ENCODE measurements around the gene ASCL5.

Gene ASCL5

DNA sequence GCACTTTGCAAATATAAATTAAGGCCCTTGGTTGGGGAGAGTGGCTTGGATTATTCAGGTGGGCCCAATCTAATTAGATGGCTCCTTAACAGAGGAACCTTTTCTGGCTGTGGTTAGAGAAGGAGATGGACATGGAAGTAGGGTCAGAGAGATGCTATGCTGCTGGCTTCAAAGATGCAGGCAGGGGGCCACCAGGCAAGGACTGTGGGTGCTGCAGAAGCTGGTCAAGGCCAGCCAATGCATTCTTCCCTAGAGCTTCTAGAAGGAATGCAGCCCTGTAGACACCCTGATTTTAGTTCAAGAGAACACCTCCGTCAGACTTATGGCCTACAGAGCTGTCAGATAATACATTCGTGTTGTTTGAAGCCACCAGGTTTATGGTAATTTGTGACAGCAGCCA lies 31.0 kb upstream of the ASCL5 start:
- no peak overlapping the region for H3K4me3 ChIP-seq (ENCODE audit: low read depth, low read length)
- TF ChIP-seq, protein P1, sequence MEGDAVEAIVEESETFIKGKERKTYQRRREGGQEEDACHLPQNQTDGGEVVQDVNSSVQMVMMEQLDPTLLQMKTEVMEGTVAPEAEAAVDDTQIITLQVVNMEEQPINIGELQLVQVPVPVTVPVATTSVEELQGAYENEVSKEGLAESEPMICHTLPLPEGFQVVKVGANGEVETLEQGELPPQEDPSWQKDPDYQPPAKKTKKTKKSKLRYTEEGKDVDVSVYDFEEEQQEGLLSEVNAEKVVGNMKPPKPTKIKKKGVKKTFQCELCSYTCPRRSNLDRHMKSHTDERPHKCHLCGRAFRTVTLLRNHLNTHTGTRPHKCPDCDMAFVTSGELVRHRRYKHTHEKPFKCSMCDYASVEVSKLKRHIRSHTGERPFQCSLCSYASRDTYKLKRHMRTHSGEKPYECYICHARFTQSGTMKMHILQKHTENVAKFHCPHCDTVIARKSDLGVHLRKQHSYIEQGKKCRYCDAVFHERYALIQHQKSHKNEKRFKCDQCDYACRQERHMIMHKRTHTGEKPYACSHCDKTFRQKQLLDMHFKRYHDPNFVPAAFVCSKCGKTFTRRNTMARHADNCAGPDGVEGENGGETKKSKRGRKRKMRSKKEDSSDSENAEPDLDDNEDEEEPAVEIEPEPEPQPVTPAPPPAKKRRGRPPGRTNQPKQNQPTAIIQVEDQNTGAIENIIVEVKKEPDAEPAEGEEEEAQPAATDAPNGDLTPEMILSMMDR (conservative IDR thresholded peaks at IDR 0.05; ENCODE audit: low read depth, low read length) = no peak
- DNase-seq (ENCODE audit: low read depth) = no peak

DNA sequence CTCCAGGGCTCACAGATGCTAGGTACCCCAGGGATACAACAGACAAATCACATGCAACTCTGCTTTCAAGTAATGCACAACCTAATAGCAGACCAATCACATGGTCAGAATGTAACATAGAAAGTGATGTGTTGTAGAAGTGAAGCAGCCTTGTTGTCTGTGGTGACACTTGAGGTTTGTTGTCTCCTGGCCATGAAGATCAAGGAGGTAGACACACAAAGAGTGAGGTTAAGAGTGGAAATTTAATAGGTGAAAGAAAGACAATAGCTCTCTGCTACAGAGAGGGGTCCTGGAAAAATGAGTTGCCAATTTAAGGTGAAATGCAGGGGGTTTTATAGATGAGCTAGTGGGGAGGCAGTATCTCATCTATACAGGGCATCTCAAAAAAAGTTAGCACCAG lies 29.8 kb upstream of the ASCL5 start:
- H3K4me3 ChIP-seq (ENCODE audit: low read depth, low read length) = no peak overlapping the region
- DNase-seq (ENCODE audit: low read depth) = no peak
- TF ChIP-seq, protein P1 (conservative IDR thresholded peaks at IDR 0.05; ENCODE audit: low read depth, low read length) = no peak

DNA sequence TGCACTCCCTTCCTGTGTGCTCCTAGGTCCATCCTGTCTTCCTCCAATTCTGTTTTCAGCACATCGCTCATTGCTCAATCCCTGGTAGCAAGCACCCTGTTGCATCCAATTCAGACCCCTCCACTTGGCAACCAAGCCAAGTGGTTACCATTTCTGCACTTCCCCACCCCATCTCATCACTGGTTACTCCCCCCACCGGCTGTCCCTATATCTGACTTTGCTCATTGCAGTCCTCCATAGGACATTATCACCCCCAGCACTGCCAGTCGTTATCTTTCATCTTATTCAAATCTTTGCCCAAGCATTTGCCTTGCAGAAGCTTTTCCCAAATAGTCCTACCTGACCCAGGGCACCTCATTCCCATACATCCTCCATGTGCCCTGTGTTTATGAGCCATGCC lies 29.4 kb upstream of the ASCL5 start:
- TF ChIP-seq, protein P1 (conservative IDR thresholded peaks at IDR 0.05; ENCODE audit: low read depth, low read length) = no peak
- H3K4me3 ChIP-seq (ENCODE audit: low read depth, low read length) = no peak overlapping the region
- no peak for DNase-seq (ENCODE audit: low read depth)

DNA sequence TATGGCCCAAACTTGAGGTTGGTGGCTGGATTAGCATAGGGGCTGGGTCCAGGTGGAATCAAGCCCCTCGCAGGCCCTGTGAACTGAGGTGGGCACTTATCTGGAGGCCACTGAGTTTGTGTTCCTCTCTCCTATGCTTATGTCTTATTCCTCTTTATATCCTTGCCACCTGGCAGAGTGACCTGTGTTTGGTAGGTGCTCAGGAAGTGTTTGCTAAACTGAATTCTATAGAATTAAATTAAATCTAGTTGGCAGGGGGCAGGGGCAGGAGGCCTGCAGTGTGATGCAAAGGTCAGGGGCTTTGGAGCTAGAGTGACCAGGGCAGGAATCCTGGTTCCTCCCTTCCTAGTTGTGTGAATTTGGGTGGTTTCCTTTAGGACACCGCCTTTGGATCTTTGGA lies 28.4 kb upstream of the ASCL5 start:
- no peak for DNase-seq (ENCODE audit: low read depth)
- no peak overlapping the region for H3K4me3 ChIP-seq (ENCODE audit: low read depth, low read length)
- TF ChIP-seq, protein P1 (conservative IDR thresholded peaks at IDR 0.05; ENCODE audit: low read depth, low read length) = no peak

DNA sequence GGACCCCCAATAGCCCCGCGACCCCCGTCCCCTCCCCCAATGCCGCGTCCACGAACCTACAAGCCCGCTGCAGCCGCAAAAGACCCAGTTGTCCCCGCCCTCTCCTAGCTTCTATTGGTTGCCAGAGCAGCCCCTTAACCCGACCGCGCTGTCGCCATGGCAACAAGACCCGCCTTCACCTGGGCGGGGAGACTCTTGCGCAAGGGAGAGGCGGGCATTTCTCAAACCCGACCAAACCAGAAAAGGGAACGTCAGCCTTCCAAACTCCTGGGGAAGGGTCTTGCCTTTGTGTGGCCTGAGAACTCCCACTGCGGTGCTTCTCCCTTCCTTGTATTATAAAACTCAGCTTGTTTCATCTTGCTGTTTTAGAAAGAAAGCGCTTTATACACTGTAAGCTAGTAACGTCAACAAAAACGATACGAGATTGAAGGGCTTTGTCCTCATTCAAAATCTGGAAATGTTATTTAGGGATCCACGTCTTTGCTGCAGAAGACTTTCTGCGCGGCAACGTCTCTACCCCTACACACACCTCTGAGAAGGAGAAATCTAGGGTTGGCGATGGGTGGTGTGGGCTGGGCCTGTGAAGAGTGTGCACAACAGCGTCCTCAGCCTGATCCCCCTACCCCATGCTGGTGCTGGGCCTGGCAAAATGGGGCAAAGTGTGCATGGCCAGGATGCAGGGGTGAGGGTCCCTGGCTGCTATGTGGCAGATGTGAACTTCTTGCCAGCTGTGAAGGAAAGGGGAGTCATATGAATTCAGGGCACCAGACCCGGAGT lies 27.6 kb upstream of the ASCL5 start, which contains the start of gene TMEM9:
TSS of gene TMEM9 (minus strand) at position 86 of the 777 bp plus-strand sequence. CDS start 551 bp downstream, outside the sequence.
- peak; percentile 97 for DNase-seq (ENCODE audit: low read depth)
- TF ChIP-seq, protein P1 (conservative IDR thresholded peaks at IDR 0.05; ENCODE audit: low read depth, low read length) = no peak
- H3K4me3 ChIP-seq (ENCODE audit: low read depth, low read length) = peak within 1 kb of the TSS; percentile 83

DNA sequence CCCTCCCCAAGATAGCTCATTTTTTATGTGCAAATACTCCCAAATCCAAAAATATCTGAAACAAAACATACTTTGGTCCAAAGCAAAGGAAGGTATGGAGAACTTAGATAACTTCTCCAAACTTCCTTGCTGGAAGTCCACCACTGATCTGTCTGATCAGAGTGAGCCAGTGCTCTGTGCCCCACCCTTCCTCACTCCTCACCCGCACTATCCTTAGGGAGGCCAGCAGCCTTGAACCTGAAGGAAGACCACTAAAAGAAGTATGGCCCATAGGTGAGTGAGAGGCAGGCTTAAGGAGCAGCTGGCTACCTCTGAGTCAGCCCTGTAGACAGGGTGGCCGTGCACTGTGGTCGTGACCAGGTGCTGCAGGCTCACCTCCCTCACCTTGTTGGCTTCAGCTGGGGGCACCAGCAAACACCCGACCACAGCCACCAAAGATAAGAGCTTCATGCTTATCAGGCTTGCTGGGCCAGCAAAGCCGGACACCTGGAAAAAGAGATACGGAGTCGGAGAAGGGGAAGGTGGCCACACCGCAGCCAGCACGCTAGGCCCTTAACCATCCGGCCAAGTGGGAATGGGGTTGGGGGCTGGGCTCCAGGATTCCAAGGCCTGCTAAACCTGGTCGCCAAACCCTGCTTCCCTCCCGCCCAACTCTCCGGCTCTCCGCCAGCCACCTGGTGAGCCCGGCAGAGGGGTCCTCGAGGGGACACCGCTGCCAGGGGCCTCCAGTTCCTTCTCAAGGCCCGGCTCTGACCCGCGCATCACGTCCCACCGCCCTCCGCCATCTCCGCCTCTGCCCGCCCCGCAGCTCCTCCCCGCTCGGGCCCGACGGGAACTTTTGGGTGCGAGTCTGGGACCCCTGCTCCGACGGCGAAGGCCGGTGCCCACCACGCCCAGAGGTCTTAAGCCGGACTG lies 26.7 kb upstream of the ASCL5 start:
- DNase-seq (ENCODE audit: low read depth) = no peak
- peak overlapping the region; percentile 83 for H3K4me3 ChIP-seq (ENCODE audit: low read depth, low read length)
- TF ChIP-seq, protein P1 (conservative IDR thresholded peaks at IDR 0.05; ENCODE audit: low read depth, low read length) = no peak

Data from choroid plexus epithelial cell (primary cell).